Activated naive CD8-positive, alpha-beta T cell treated with anti-CD3 and anti-CD28 coated beads, Interleukin-2, amount 50 U/mL, for 16 hours (primary cell): ENCODE results near the gene LCAT.

Experiments used
- DNase-seq: peaks from one replicate; pipeline ENCODE4 v3.0.0-alpha.2; 2020; ENCODE audit warnings: low read depth, low spot score

Gene LCAT

GRCh38 chr16:67968400-67969253, 24.7 kb upstream of the LCAT start, which contains the start of gene SLC12A4:
Gene SLC12A4, minus strand, starts transcription at chr16:67968637. Its CDS starts 84 bp downstream, at chr16:67968553.
- peak; percentile 78 for DNase-seq

- DNase-seq: no peak
These were observed 24.1 kb upstream of the LCAT start for GRCh38 chr16:67967958-67968399.

DNA sequence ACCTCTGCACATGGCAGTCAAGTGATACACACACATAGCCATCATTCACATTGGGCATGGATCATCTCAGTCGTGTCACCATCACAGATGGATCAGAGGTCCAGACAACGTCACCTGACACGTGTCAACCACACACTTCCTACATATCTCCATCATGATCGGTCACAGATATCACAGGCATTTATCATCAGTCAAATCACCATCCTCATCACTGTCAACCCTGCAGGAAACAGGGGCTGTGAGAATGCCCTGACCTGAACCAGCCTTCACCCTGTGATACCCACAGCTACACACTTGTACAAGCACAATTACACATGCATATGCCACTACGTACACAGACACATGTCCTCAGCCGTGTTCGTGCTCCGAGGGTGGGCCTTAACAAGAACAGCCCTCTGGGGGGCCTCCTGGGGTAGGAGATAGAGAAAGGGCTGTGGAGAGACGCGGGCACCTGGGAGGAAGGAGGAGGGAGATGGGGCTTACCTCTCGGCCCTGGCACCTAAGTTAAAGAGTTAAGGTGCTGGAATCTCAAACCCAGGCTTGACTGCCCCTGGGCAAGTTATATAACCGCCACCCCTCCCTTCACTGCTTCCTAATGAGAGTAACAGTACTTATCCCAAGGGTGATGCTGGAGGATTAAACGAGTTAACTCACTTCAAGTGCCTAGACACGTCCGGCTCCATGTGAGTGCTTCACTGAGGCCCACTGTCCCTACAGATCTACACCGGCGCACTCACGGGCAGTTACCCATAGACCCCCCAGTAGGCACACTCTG, 23.4 kb upstream of the LCAT start:
- no peak for DNase-seq

DNA sequence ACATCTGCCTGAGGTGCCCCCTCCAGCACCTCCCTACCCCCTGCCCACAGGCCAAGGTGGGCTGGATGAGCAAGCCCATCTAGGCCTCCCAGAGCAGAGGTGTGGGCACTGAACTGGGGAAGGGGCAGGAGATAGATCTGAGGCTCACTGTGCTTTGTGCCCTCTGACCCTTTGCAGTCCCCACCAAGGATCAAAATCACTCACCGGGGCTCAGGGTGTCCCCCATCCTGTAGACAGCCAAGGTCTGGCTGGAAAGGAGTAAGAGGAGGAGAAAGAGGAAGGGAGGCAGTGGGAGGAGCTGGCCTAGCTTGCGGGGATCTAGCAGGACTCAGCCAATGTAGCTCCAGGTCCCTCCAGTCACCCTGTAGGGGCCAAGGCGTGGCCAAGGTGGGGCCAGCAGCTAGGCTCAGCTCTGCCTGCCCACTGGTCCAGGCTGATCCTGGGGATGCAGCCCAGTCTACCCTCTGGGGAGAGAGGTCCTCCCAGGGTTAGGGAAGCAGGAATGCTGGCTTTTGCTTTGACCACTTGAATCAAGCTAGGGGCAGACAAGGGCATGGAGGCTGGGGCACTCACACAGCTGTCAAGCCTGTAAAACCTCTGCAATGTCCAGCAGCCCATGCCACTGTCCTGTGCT, 22.7 kb upstream of the LCAT start:
- no peak for DNase-seq

- no peak for DNase-seq
These were observed 22.0 kb upstream of the LCAT start for GRCh38 chr16:67965668-67966548.

- no peak for DNase-seq
These were observed 20.7 kb upstream of the LCAT start for GRCh38 chr16:67964477-67965131.

DNA sequence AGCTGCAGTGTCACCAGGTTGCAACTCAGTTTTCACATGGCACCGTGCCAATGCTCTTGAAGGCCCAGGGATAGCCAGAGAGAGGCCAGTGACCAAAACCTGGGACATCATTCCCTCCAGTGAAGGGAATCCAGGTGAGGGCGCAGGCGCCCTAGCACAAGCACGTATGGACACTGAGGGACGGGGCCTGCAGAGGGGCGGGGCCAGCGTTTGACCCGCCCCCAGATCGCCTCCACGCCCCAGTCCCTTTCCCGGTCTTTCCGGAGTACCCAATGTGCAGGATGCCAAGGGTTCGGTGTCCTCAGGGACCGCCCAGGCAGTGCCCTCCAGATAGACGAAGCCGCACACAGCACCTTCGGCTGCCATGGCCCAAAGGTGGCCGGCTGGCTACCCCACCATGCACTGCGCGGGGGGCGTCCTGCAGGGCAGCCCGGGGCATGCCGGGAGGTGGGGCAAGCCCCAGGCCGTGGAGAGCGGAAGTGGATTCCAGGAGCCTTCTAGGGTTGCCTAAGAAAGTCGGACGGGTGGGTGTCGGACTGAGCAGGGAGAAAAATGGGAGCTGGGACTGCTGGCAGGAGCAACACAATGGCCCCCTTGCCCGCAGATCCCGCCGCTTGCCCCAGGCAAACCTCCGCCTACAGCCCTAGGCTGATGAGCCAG, 19.9 kb upstream of the LCAT start:
- DNase-seq: no peak

- DNase-seq: no peak
These were observed 19.4 kb upstream of the LCAT start for GRCh38 chr16:67963292-67963661.

- DNase-seq: no peak
These were observed 18.2 kb upstream of the LCAT start for GRCh38 chr16:67962135-67962534.

DNA sequence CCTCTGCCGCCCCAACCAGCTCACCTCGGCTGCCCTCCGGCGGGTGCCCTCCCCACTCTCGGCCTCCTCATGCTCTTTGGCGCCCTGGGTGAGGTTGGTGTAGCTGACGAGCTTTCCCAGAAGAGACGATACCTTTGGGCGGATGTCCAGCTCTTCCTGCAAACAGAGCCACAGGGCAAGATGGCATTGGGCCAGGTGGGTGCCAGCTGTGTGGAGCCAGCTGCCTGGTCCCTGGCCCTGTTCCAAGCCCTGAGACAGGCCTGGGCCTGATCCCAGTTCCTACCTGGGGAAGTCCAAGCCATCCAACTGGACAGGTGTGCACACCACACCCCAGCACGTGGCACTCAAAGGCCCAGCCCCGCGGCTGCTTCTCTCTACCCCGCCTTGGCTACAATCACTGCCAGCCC, 17.6 kb upstream of the LCAT start:
- DNase-seq: no peak

GRCh38 chr16:67959536-67960329, 15.8 kb upstream of the LCAT start:
- DNase-seq: no peak

- no peak for DNase-seq
These were observed 13.7 kb upstream of the LCAT start for GRCh38 chr16:67957622-67958021.

DNA sequence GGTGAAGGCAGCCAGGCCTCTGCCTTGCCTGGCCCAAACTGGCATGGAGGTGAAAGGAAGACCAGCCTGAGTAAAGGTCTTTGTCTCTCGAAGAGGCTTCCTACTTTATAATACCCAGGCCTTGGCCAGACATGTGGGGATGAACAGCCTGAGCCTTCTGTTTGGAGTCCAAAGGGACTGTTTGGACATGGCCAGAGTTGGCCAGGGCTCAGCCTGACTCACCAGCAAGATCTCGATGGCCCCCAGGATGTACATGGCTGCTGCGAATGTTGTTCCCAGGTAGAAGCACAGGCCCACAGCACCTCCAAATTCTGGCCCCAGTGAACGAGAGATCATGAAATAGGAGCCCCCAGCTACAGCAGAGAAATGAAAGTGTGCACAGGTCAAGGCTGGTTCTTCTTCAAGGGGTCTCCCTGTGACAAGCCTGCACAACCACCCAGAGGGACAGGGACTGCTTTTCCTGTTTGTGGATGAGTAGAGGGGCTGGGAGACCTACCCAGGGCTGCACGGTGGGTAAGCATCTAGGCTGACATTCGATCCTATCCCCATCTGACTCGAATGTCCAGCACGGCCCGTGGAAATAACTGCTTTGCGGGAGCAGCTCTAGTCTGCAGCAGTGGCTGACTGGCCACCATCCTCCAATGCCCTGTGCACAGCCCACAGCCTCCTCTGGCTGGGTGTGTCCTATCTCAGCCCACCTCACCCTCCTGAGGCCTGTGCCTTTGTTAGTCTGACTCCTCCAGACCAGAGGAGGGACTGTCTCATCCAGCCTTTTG, 10.7 kb upstream of the LCAT start:
- no peak for DNase-seq

- no peak for DNase-seq
These were observed 9.9 kb upstream of the LCAT start for GRCh38 chr16:67953641-67954375.

DNA sequence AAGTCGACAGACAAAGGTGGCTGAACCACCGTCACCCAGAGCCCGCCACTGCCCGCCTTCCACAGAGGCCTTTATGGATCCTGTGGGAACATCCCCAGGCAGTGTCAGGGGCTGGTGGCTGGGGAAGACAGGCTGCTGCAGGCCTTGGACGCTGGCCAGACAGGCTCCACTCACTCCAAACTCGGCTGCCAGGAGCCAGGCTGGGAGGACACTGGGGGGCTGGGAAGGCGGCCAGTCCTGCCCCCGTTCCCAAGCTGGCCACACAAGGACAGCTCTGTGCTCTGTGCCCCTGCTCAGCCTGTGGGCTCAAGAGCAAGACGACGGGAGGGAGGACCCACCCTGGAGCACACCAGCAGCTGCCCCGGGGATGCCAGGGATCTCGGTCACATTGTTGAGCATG, 7.6 kb upstream of the LCAT start:
- DNase-seq: no peak

DNA sequence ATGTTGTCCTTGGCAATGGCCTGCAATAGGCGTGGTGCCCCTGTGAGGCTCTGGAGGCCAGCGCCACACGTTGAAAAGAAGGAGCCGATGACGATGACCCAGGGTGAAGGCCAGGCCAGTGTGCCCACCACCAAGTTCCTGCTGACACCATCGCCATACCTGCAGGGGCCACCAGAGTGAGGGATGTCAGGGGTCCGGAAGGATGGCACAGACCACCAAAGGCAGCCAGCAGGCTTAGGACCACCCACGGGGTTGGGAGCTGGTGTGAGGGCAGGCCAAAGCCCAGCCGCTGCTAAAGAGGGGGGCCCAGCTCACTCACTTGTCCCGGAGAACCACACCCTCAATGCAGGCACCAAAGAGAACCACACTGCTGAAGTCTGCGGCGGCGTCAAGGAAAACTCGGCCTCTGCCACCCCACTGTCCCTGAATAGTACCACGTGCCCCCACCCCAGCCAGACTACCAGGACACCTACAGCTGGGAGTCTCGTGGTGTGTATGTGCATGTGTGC, 6.5 kb upstream of the LCAT start:
- DNase-seq: no peak

GRCh38 chr16:67949645-67950044, 5.7 kb upstream of the LCAT start:
- no peak for DNase-seq

- DNase-seq: no peak
These were observed 4.1 kb upstream of the LCAT start for GRCh38 chr16:67948015-67948414.
